22Rv1 (cell line): ENCODE measurements around the gene TNS3.

Source experiments
- CTCF ChIP-seq: fragments of 450-650 bp; IDR thresholded peaks from 2 replicates; pipeline ENCODE4 v1.5.1; 2017; ENCODE audit warnings: mild to moderate bottlenecking
- ZFX ChIP-seq: fragments of 450-650 bp; IDR thresholded peaks from 2 replicates; pipeline ENCODE4 v1.6.1; 2017; ENCODE audit warnings: antibody characterized with exemption, borderline replicate concordance

GRCh38 chr7:47485640-47486435 is 96.1 kb downstream of the TNS3 start:
- no peak for TF ChIP-seq CTCF
- TF ChIP-seq ZFX, result no peak
